B cell (primary cell): ENCODE data around the gene PSTPIP1. TPM values are rescaled to one million over a fixed set of nuclear protein-coding genes. Genes with fewer than 3 reads are reported as not detected.

Experiments used
- ATAC-seq: fragments of 200-7000 bp; cut with Tn5 transposase; one replicate; pipeline ENCODE4 v1.10.0; 2021; ENCODE audit warnings: low read depth, mild to moderate bottlenecking, moderate number of reproducible peaks, moderate library complexity
- CTCF ChIA-PET: fragments of 350-600 bp; sonication (Branson Sonifier 250); formaldehyde crosslinking; loops from one replicate; lab custom pipeline; 2021; ENCODE audit warnings: antibody characterized with exemption, inconsistent platforms; lab: Charles Lee
- POLR2A ChIA-PET: fragments of 350-600 bp; sonication (Branson Sonifier 250); formaldehyde crosslinking; loops from one replicate; lab custom pipeline; 2021; ENCODE audit warnings: antibody characterized with exemption; lab: Charles Lee
- DNase-seq: peaks from one replicate; pipeline ENCODE4 v3.0.0; 2013
- H2AFZ ChIP-seq: 2 replicates; pipeline ENCODE4 v1.6.1; 2012; ENCODE audit warnings: mild to moderate bottlenecking, low read depth, low read length; ENCODE audit not compliant: insufficient read depth, poor library complexity, severe bottlenecking
- H3K27ac ChIP-seq, 2 donors: 1 replicate in 1 of 2; 2 replicates in 1 of 2; pipeline ENCODE4 v1.5.1; 2012 to 2013; ENCODE audit warnings: low read length in 2 of 2, mild to moderate bottlenecking in 2 of 2, moderate library complexity in 1 of 2
- H3K27me3 ChIP-seq, 4 experiments: fragments of 200-600 bp in 1 of 4; sonication (generic) in 1 of 4; replicated peaks in 1 of 4; 1 replicate in 2 of 4; 2 replicates in 2 of 4; pipeline versions ENCODE4 v1.6.1 to v1.7.0; 2013 to 2016; ENCODE audit warnings: low read length in 3 of 4, mild to moderate bottlenecking in 2 of 4, mixed read lengths in 1 of 4, moderate library complexity in 1 of 4; ENCODE audit not compliant: insufficient read depth in 4 of 4, control insufficient read depth in 3 of 4; ENCODE audit errors: control extremely low read depth in 1 of 4
- H3K36me3 ChIP-seq, 2 experiments: replicated peaks in 1 of 2; 1 replicate in 1 of 2; 2 replicates in 1 of 2; pipeline versions ENCODE4 v1.6.1 to v1.7.1; 2013; ENCODE audit warnings: low read length in 1 of 2; ENCODE audit not compliant: insufficient read depth in 2 of 2, control insufficient read depth in 1 of 2; ENCODE audit errors: control extremely low read depth in 1 of 2, extremely low read depth in 1 of 2
- H3K4me1 ChIP-seq, 2 donors: fragments of 200-600 bp in 1 of 2; sonication (generic) in 1 of 2; 1 replicate in 1 of 2; 2 replicates in 1 of 2; pipeline versions ENCODE4 v1.5.1 to v1.6.1; 2013 to 2017; ENCODE audit warnings: low read length in 2 of 2; ENCODE audit not compliant: control insufficient read depth in 2 of 2, insufficient read depth in 2 of 2
- H3K4me2 ChIP-seq: replicated peaks from 2 replicates; pipeline ENCODE3; 2012; ENCODE audit warnings: mild to moderate bottlenecking, low read depth, low read length; ENCODE audit not compliant: poor library complexity, severe bottlenecking
- H3K4me3 ChIP-seq, 5 experiments: fragments of 200-600 bp in 1 of 5; sonication (generic) in 1 of 5; 1 replicate in 3 of 5; 2 replicates in 2 of 5; pipeline versions ENCODE4 v1.5.1 to v1.7.0; 2011 to 2016; ENCODE audit warnings: low read length in 4 of 5, mild to moderate bottlenecking in 4 of 5, low read depth in 2 of 5, control low read depth in 1 of 5, moderate library complexity in 1 of 5; ENCODE audit not compliant: insufficient read depth in 1 of 5; ENCODE audit errors: control extremely low read depth in 1 of 5, extremely low read depth in 1 of 5
- H3K79me2 ChIP-seq: fragments of 200-600 bp; sonication (generic); one replicate; pipeline ENCODE4 v1.6.0; 2016; ENCODE audit warnings: low read length; ENCODE audit not compliant: control insufficient read depth, insufficient read depth
- H3K9ac ChIP-seq: fragments of 200-600 bp; sonication (generic); 2 replicates; pipeline ENCODE4 v1.6.1; 2017; ENCODE audit warnings: mild to moderate bottlenecking, low read length, moderate library complexity
- H3K9me3 ChIP-seq, 3 donors: one replicate each; pipeline versions ENCODE4 v1.6.1 to v1.7.1; 2013; ENCODE audit warnings: low read length in 2 of 3; ENCODE audit not compliant: control insufficient read depth in 2 of 3, insufficient read depth in 1 of 3; ENCODE audit errors: control extremely low read depth in 1 of 3
- H4K20me1 ChIP-seq: 2 replicates; pipeline ENCODE4 v1.6.0; 2012; ENCODE audit warnings: mild to moderate bottlenecking, low read length; ENCODE audit not compliant: insufficient read depth, control insufficient read depth, poor library complexity, severe bottlenecking
- H3K27ac Mint-ChIP-seq: one replicate; pipeline ENCODE4 v1.8.0; 2021; ENCODE audit warnings: mixed read lengths
- H3K27me3 Mint-ChIP-seq: one replicate; pipeline ENCODE4 v1.8.0; 2021; ENCODE audit warnings: mixed read lengths
- H3K4me1 Mint-ChIP-seq: one replicate; pipeline ENCODE4 v1.8.0; 2021; ENCODE audit warnings: mixed read lengths
- H3K4me3 Mint-ChIP-seq: one replicate; pipeline ENCODE4 v1.8.0; 2021; ENCODE audit warnings: mixed read lengths
- H3K9me3 Mint-ChIP-seq: one replicate; pipeline ENCODE4 v1.8.0; 2022; ENCODE audit warnings: mixed read lengths; ENCODE audit not compliant: insufficient read depth
- EZH2 ChIP-seq: IDR thresholded peaks from 2 replicates; pipeline ENCODE4 v1.6.1; 2012; ENCODE audit warnings: borderline replicate concordance, low read depth, mild to moderate bottlenecking, moderate library complexity, low read length; ENCODE audit not compliant: insufficient read depth, poor library complexity, severe bottlenecking
- WGBS: methylation state at CpG from one replicate; pipeline ENCODE4 v1.1.5; 2013; ENCODE audit warnings: missing lambda C conversion rate; ENCODE audit not compliant: insufficient coverage; 5-methylcytosine and 5-hydroxymethylcytosine counted together
- intact Hi-C: fragments of 100-400 bp; cut with micrococcal nuclease; formaldehyde crosslinking; loops from one replicate; pipeline ENCODE4 v1.10.0; 2022
- polyA plus RNA-seq: library from polyadenylated mRNA; depleted of rRNA; stranded (reverse); fragments of >200 nt; gene quantifications from 2 replicates; pipeline ENCODE4 v1.2.3, GENCODE V29; 2012
- total RNA-seq, 2 donors: library from RNA; stranded (reverse); fragments of 120-200 nt in 1 of 2; gene quantifications; 1 replicate in 1 of 2; 2 replicates in 1 of 2; pipeline versions ENCODE4 v1.2.3 to v1.2.4, GENCODE V29; 2013 to 2022
- TF ChIP-seq, protein P1 (sequence below): fragments of 200-600 bp; IDR thresholded peaks from one replicate; pipeline ENCODE4 v1.8.0; 2022; ENCODE audit warnings: antibody characterized with exemption, mild to moderate bottlenecking

Gene PSTPIP1
- total and polyA plus RNA-seq, 2 donors (not counting 1 experiment from before 2014, with no cell fraction given): 69.0 to 79.3 TPM

DNA sequence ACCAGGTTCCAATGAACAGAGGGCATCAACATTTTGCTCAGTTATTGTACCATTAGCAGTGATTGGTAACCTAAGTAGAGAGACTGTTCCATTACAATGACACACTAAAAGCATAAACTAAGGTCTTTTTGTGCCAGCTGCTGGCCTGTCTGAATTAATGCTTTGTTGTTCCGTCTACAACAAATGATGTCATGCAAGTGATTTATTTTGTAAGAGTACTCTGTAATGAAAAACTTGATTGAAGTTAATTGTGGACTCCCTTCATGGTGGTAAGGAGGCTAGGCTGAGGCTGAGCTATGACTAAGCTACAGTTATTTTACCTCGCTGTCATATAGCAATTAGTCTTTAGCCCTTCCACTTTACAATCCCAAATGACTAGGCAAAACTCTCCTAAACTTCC, 40.2 kb upstream of the PSTPIP1 start:
- no CpG with 5 or more reads among the region's 2 CpGs for WGBS
- no peak overlapping the region for H2AFZ ChIP-seq
- ATAC-seq: no peak
- TF ChIP-seq, protein P1, sequence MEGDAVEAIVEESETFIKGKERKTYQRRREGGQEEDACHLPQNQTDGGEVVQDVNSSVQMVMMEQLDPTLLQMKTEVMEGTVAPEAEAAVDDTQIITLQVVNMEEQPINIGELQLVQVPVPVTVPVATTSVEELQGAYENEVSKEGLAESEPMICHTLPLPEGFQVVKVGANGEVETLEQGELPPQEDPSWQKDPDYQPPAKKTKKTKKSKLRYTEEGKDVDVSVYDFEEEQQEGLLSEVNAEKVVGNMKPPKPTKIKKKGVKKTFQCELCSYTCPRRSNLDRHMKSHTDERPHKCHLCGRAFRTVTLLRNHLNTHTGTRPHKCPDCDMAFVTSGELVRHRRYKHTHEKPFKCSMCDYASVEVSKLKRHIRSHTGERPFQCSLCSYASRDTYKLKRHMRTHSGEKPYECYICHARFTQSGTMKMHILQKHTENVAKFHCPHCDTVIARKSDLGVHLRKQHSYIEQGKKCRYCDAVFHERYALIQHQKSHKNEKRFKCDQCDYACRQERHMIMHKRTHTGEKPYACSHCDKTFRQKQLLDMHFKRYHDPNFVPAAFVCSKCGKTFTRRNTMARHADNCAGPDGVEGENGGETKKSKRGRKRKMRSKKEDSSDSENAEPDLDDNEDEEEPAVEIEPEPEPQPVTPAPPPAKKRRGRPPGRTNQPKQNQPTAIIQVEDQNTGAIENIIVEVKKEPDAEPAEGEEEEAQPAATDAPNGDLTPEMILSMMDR: no peak
- TF ChIP-seq EZH2: no peak
- H3K27me3 Mint-ChIP-seq: no peaks in the 10 kb centered on the region
- no peaks in the 10 kb centered on the region for H3K4me1 Mint-ChIP-seq
- H3K27ac Mint-ChIP-seq: no peak overlapping the region
- H3K27ac ChIP-seq: no peak overlapping the region
- no peaks in the 10 kb centered on the region for H3K9me3 ChIP-seq
- no peak for DNase-seq
- H3K79me2 ChIP-seq: no peaks in the 10 kb centered on the region
- H4K20me1 ChIP-seq: no peaks in the 10 kb centered on the region
- H3K4me2 ChIP-seq: no peak overlapping the region
- no peak overlapping the region for H3K4me3 ChIP-seq
- no peak overlapping the region for H3K9ac ChIP-seq
- H3K36me3 ChIP-seq: peaks cover 0 to 7% of the 10 kb centered on the region in 2 experiments
- ChIA-PET POLR2A (no interaction called here), CTCF (interaction anchor here (0.9 to 1.0 kb wide), 2 partner anchors 77 to 228 kb away, joined by 3 read pairs; no protein-coding TSS in a partner anchor)
- H3K4me1 ChIP-seq: no peaks in the 10 kb centered on the region
- no peak overlapping the region for H3K4me3 Mint-ChIP-seq
- H3K9me3 Mint-ChIP-seq: no peaks in the 10 kb centered on the region
- H3K27me3 ChIP-seq: no peaks in the 10 kb centered on the region
- intact Hi-C loops: no loop called here

DNA sequence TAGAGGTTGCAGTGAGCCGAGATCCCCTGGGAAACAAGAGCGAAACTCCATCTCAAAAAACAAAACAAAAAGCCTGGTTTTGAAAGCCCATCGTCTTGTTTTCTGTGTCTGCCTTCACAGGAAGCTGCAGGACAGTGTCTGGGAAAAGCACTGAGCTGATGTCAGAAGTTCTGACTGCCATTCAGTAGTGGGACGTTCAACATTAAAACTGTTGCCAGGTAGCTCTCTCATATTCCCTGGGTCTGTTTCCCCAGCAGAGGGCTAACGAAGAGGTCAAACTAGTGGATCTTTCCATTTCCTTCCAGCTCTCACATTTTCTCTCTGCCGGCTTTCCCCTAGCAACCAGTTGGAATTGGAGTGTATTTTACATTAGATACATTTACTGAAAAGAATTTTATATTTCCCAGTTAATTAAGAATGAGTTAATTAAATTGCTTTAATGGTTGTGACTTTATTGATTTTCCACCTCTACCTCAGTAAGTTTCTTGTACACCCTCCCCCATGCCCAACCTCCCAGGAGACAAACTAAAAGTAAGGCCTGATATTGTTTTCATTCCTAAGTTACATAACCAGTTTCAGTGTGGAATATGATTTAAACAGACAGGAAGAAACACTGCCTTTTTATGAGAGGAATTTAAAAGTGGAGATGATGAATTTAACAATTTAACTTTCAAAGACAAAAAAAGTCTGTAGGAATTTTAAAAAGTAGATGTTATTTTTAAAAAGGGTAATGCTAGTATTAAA, 33.5 kb upstream of the PSTPIP1 start:
- ChIA-PET POLR2A (no interaction called here), CTCF (interaction anchor here (0.7 to 2.2 kb wide), 3 partner anchors 12 to 62 kb away, joined by 3 to 6 read pairs (median 4); no protein-coding TSS in a partner anchor)
- Histone ChIP-seq H3K9me3 (no peaks in the 10 kb centered on the region), H3K27me3 (peaks cover 0 to 6% (median 0%) of the 10 kb centered on the region in 4 experiments), H3K9ac (no peak overlapping the region), H3K36me3 (no peaks in the 10 kb centered on the region), H3K4me1 (peaks cover 5 to 11% of the 10 kb centered on the region in 2 donors), H2AFZ (no peak overlapping the region), H4K20me1 (no peaks in the 10 kb centered on the region), H3K4me3 (no peak overlapping the region), H3K4me2 (no peak overlapping the region), H3K79me2 (no peaks in the 10 kb centered on the region), H3K27ac (no peak overlapping the region)
- DNase-seq (no peak), ATAC-seq (no peak)
- 100% methylated on average over 2 of the region's 6 CpGs for WGBS
- no peak for TF ChIP-seq EZH2
- TF ChIP-seq, protein P1: no peak
- Mint-ChIP-seq H3K4me3 (no peak overlapping the region), H3K9me3 (no peaks in the 10 kb centered on the region), H3K4me1 (peaks cover 9% of the 10 kb centered on the region), H3K27ac (no peak overlapping the region), H3K27me3 (peaks cover 13% of the 10 kb centered on the region)
- intact Hi-C loops: no loop called here
